Neural cell (in vitro differentiated cells): Measurements from ENCODE around the gene INO80C. TPM values are rescaled to one million over a fixed set of nuclear protein-coding genes. Genes with fewer than 3 reads are reported as not detected.

ENCODE experiments used
- H2AFZ ChIP-seq: fragments of 200-600, 300-800 bp; sonication (generic), shearing (Covaris generic); 2 replicates; pipeline ENCODE4 v1.6.0; 2014; ENCODE audit warnings: low read depth, mild to moderate bottlenecking, antibody characterized with exemption, low read length, moderate library complexity
- H3F3A ChIP-seq: fragments of 200-600 bp; shearing (Covaris generic); 2 replicates; pipeline ENCODE4 v1.6.1; 2016; ENCODE audit warnings: mild to moderate bottlenecking, moderate library complexity, mixed read lengths, antibody characterized with exemption, low read length; ENCODE audit not compliant: insufficient read depth, poor library complexity, severe bottlenecking
- H3K27ac ChIP-seq: fragments of 200-600, 300-800 bp; sonication (generic), shearing (Covaris generic); 2 replicates; pipeline ENCODE4 v1.5.1; 2014; ENCODE audit warnings: mild to moderate bottlenecking, low read length, moderate library complexity
- H3K27me3 ChIP-seq: fragments of 300-800, 200-600 bp; sonication (generic), shearing (Covaris generic); 2 replicates; pipeline ENCODE4 v1.6.0; 2014; ENCODE audit warnings: mild to moderate bottlenecking, low read depth, low read length, moderate library complexity; ENCODE audit not compliant: insufficient read depth
- H3K36me3 ChIP-seq: fragments of 300-800, 200-600 bp; sonication (generic), shearing (Covaris generic); 2 replicates; pipeline ENCODE4 v1.5.1; 2014; ENCODE audit warnings: mild to moderate bottlenecking, antibody characterized with exemption, low read length, moderate library complexity; ENCODE audit not compliant: insufficient read depth
- H3K4me2 ChIP-seq: fragments of 300-800, 200-600 bp; sonication (generic), shearing (Covaris generic); 2 replicates; pipeline ENCODE4 v1.6.0; 2014; ENCODE audit warnings: mild to moderate bottlenecking, low read length
- H3K4me3 ChIP-seq: fragments of 300-800, 200-600 bp; sonication (generic), shearing (Covaris generic); 2 replicates; pipeline ENCODE4 v1.5.1; 2014; ENCODE audit warnings: mild to moderate bottlenecking, low read length, moderate library complexity
- H3K79me2 ChIP-seq: fragments of 200-600 bp; shearing (Covaris generic); replicated peaks from 2 replicates; pipeline ENCODE4 v1.6.0; 2014; ENCODE audit warnings: mild to moderate bottlenecking, low read length, moderate library complexity; ENCODE audit not compliant: insufficient read depth
- H3K9ac ChIP-seq: fragments of 300-800, 200-600 bp; sonication (generic), shearing (Covaris generic); 2 replicates; pipeline ENCODE4 v1.6.1; 2016; ENCODE audit warnings: mild to moderate bottlenecking, low read length, mixed read lengths
- H3K9me2 ChIP-seq: fragments of 200-600 bp; shearing (Covaris generic); 2 replicates; pipeline ENCODE4 v1.6.1; 2016; ENCODE audit warnings: mild to moderate bottlenecking, low read length, mixed read lengths; ENCODE audit not compliant: insufficient read depth
- H3K9me3 ChIP-seq: fragments of 200-600, 300-800 bp; sonication (generic), shearing (Covaris generic); 2 replicates; pipeline ENCODE4 v1.6.1; 2016; ENCODE audit warnings: mild to moderate bottlenecking, mixed run types, low read length, moderate library complexity, mixed read lengths
- H4K20me1 ChIP-seq: fragments of 200-600 bp; shearing (Covaris generic); 2 replicates; pipeline ENCODE4 v1.6.1; 2016; ENCODE audit warnings: mild to moderate bottlenecking, mixed run types; ENCODE audit not compliant: insufficient read depth
- EP300 ChIP-seq: fragments of 450-650 bp; conservative IDR thresholded peaks from 2 replicates; pipeline ENCODE4 v1.6.1; 2014; ENCODE audit warnings: antibody characterized with exemption, mild to moderate bottlenecking, moderate library complexity; ENCODE audit not compliant: poor library complexity, severe bottlenecking
- EZH2 ChIP-seq: fragments of 200-600, 300-800 bp; shearing (Covaris generic), sonication (generic); IDR thresholded peaks from 2 replicates; pipeline ENCODE4 v1.6.1; 2014; ENCODE audit warnings: antibody characterized with exemption, low read length, borderline replicate concordance, mild to moderate bottlenecking; ENCODE audit not compliant: insufficient read depth, poor library complexity, severe bottlenecking
- MXI1 ChIP-seq: fragments of 450-650 bp; conservative IDR thresholded peaks from 2 replicates; pipeline ENCODE4 v1.6.1; 2014; ENCODE audit warnings: antibody characterized with exemption, mild to moderate bottlenecking; ENCODE audit not compliant: poor library complexity, severe bottlenecking
- POLR2AphosphoS5 ChIP-seq: IDR thresholded peaks from 2 replicates; pipeline ENCODE4 v1.6.1; 2012
- RAD21 ChIP-seq: fragments of 450-650 bp; conservative IDR thresholded peaks from 2 replicates; pipeline ENCODE4 v1.6.1; 2014; ENCODE audit warnings: antibody characterized with exemption, mild to moderate bottlenecking, moderate library complexity
- SMC3 ChIP-seq: fragments of 450-650 bp; conservative IDR thresholded peaks from 2 replicates; pipeline ENCODE4 v1.6.1; 2014; ENCODE audit warnings: antibody characterized with exemption, mild to moderate bottlenecking, moderate library complexity; ENCODE audit not compliant: poor library complexity
- TAF1 ChIP-seq: IDR thresholded peaks from 2 replicates; pipeline ENCODE4 v1.6.1; 2012; ENCODE audit warnings: low read depth
- polyA plus RNA-seq: library from polyadenylated mRNA; depleted of rRNA; stranded (reverse); fragments of >200 nt; gene quantifications from 2 replicates; pipeline ENCODE4 v1.2.3, GENCODE V29; 2014
- TF ChIP-seq, protein P1 (sequence below): fragments of 450-650 bp; IDR thresholded peaks from 2 replicates; pipeline ENCODE4 v1.5.1; 2014; ENCODE audit warnings: antibody characterized with exemption, mild to moderate bottlenecking, moderate library complexity; ENCODE audit not compliant: poor library complexity, severe bottlenecking
- TF ChIP-seq, protein P2 (sequence below): IDR thresholded peaks from 2 replicates; pipeline ENCODE4 v1.6.1; 2012; ENCODE audit warnings: borderline replicate concordance

The INO80C gene
- polyA plus RNA-seq, 1 donor from 2014 or later, result 30.5 TPM

- Histone ChIP-seq H3F3A (no peaks in the 10 kb centered on the region), H3K9me3 (no peaks in the 10 kb centered on the region), H3K27ac (no peak overlapping the region), H3K27me3 (no peaks in the 10 kb centered on the region), H3K4me3 (no peak overlapping the region), H4K20me1 (no peaks in the 10 kb centered on the region), H3K4me2 (no peak overlapping the region), H3K9ac (no peak overlapping the region), H3K36me3 (no peaks in the 10 kb centered on the region), H2AFZ (no peak overlapping the region), H3K79me2 (no peaks in the 10 kb centered on the region), H3K9me2 (no peaks in the 10 kb centered on the region)
- TF ChIP-seq RAD21 (no peak), EZH2 (no peak), POLR2AphosphoS5 (no peak), MXI1 (no peak)
- TF ChIP-seq, protein P1, sequence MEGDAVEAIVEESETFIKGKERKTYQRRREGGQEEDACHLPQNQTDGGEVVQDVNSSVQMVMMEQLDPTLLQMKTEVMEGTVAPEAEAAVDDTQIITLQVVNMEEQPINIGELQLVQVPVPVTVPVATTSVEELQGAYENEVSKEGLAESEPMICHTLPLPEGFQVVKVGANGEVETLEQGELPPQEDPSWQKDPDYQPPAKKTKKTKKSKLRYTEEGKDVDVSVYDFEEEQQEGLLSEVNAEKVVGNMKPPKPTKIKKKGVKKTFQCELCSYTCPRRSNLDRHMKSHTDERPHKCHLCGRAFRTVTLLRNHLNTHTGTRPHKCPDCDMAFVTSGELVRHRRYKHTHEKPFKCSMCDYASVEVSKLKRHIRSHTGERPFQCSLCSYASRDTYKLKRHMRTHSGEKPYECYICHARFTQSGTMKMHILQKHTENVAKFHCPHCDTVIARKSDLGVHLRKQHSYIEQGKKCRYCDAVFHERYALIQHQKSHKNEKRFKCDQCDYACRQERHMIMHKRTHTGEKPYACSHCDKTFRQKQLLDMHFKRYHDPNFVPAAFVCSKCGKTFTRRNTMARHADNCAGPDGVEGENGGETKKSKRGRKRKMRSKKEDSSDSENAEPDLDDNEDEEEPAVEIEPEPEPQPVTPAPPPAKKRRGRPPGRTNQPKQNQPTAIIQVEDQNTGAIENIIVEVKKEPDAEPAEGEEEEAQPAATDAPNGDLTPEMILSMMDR, result no peak
Observed at GRCh38 chr18:35511428-35511827, 13.7 kb upstream of the INO80C start.

DNA sequence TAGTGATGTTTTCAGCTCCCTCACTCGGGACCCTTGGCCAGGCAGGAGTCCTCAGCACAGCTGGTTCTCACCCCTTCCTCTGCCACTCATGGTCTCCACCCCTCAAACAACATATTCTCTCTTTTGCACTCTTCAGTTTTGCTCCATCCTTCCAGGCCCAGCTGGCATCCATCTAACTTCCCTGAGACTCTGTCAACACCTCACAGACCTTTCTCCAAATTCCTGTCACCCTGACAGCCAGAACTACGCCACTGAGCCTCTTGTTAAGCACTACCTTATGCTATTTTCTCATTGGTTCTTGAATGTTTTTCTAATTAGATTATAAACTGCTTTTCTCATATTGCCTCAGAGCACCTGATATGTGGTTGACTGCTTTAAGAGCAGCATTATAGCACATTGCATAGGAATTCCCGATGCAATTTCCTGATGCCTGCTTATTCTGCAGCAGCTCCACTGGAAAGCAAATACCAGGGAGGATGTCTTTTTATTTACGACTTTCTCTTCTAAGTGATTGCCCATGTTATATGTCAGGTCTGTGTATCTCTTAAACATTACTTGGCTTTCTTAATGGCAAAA is 12.4 kb upstream of the INO80C start:
- H3K9ac ChIP-seq, result no peak overlapping the region
- H2AFZ ChIP-seq, result no peak overlapping the region
- no peaks in the 10 kb centered on the region for H3K9me2 ChIP-seq
- H3K27ac ChIP-seq, result no peak overlapping the region
- H3K79me2 ChIP-seq, result no peaks in the 10 kb centered on the region
- no peaks in the 10 kb centered on the region for H3K36me3 ChIP-seq
- no peak overlapping the region for H3K4me2 ChIP-seq
- H3K4me3 ChIP-seq, result no peak overlapping the region
- H4K20me1 ChIP-seq, result no peaks in the 10 kb centered on the region
- H3K9me3 ChIP-seq, result no peaks in the 10 kb centered on the region
- TF ChIP-seq EP300 (no peak), EZH2 (no peak), MXI1 (no peak), TAF1 (no peak), SMC3 (no peak), POLR2AphosphoS5 (no peak)
- TF ChIP-seq, protein P2, sequence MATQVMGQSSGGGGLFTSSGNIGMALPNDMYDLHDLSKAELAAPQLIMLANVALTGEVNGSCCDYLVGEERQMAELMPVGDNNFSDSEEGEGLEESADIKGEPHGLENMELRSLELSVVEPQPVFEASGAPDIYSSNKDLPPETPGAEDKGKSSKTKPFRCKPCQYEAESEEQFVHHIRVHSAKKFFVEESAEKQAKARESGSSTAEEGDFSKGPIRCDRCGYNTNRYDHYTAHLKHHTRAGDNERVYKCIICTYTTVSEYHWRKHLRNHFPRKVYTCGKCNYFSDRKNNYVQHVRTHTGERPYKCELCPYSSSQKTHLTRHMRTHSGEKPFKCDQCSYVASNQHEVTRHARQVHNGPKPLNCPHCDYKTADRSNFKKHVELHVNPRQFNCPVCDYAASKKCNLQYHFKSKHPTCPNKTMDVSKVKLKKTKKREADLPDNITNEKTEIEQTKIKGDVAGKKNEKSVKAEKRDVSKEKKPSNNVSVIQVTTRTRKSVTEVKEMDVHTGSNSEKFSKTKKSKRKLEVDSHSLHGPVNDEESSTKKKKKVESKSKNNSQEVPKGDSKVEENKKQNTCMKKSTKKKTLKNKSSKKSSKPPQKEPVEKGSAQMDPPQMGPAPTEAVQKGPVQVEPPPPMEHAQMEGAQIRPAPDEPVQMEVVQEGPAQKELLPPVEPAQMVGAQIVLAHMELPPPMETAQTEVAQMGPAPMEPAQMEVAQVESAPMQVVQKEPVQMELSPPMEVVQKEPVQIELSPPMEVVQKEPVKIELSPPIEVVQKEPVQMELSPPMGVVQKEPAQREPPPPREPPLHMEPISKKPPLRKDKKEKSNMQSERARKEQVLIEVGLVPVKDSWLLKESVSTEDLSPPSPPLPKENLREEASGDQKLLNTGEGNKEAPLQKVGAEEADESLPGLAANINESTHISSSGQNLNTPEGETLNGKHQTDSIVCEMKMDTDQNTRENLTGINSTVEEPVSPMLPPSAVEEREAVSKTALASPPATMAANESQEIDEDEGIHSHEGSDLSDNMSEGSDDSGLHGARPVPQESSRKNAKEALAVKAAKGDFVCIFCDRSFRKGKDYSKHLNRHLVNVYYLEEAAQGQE, result no peak
- TF ChIP-seq, protein P1, result no peak
- H3F3A ChIP-seq, result no peaks in the 10 kb centered on the region
- no peaks in the 10 kb centered on the region for H3K27me3 ChIP-seq
